ENCODE results near the gene ANKMY1.
"Not testable (repeated sequence)": the region's sequence is repeated elsewhere in the genome, so short reads cannot be mapped to it uniquely, and the experiment has no call there.

Gene ANKMY1

GRCh38 chr2:240567872-240568677, 10.3 kb upstream of the ANKMY1 start, which contains the start of gene RNPEPL1:
RNPEPL1 (plus strand) TSS chr2:240568484; CDS start chr2:240568587, 103 bp downstream.
- Histone ChIP-seq H3K27me3 (ENCODE audit: control insufficient read depth, insufficient read depth, low read length, poor library complexity, severe bottlenecking) (peaks cover 46% of the 10 kb centered on the region), H3K9me3 (ENCODE audit: control insufficient read depth, low read length) (no peaks in the 10 kb centered on the region), H3K27ac (ENCODE audit: insufficient read depth, low read depth, low read length, poor library complexity, severe bottlenecking) (no peak within 1 kb of the TSS), H3K4me1 (ENCODE audit: control insufficient read depth, insufficient read depth, low read length) (peaks cover 6% of the 10 kb centered on the region), H3K4me3 (ENCODE audit: insufficient read depth, low read depth, low read length) (peak within 1 kb of the TSS; percentile 40), H3K36me3 (ENCODE audit: control insufficient read depth, insufficient read depth, low read length) (no peaks in the 10 kb centered on the region)
- 1% methylated on average over 106 of the region's 106 CpGs for WGBS, 2 experiments

GRCh38 chr2:240567137-240567871, 9.5 kb upstream of the ANKMY1 start:
- Histone ChIP-seq H3K27ac (ENCODE audit: insufficient read depth, low read depth, low read length, poor library complexity, severe bottlenecking) (no peak overlapping the region), H3K36me3 (ENCODE audit: control insufficient read depth, insufficient read depth, low read length) (no peaks in the 10 kb centered on the region), H3K27me3 (ENCODE audit: control insufficient read depth, insufficient read depth, low read length, poor library complexity, severe bottlenecking) (peaks cover 46% of the 10 kb centered on the region), H3K4me3 (ENCODE audit: insufficient read depth, low read depth, low read length) (peak overlapping the region; percentile 40), H3K9me3 (ENCODE audit: control insufficient read depth, low read length) (no peaks in the 10 kb centered on the region), H3K4me1 (ENCODE audit: control insufficient read depth, insufficient read depth, low read length) (peaks cover 6% of the 10 kb centered on the region)
- 57 to 59% methylated on average over 26 of the region's 26 CpGs for WGBS, 2 experiments

GRCh38 chr2:240566203-240567136, 8.7 kb upstream of the ANKMY1 start:
- Histone ChIP-seq H3K36me3 (ENCODE audit: control insufficient read depth, insufficient read depth, low read length) (no peaks in the 10 kb centered on the region), H3K27me3 (ENCODE audit: control insufficient read depth, insufficient read depth, low read length, poor library complexity, severe bottlenecking) (peaks cover 46% of the 10 kb centered on the region), H3K9me3 (ENCODE audit: control insufficient read depth, low read length) (no peaks in the 10 kb centered on the region), H3K27ac (ENCODE audit: insufficient read depth, low read depth, low read length, poor library complexity, severe bottlenecking) (no peak overlapping the region), H3K4me1 (ENCODE audit: control insufficient read depth, insufficient read depth, low read length) (peaks cover 6% of the 10 kb centered on the region), H3K4me3 (ENCODE audit: insufficient read depth, low read depth, low read length) (no peak overlapping the region)
- WGBS, 2 experiments: 19% methylated on average over 53 of the region's 53 CpGs

- 85 to 86% methylated on average over 26 of the region's 26 CpGs for WGBS, 2 experiments
- Histone ChIP-seq H3K27ac (ENCODE audit: insufficient read depth, low read depth, low read length, poor library complexity, severe bottlenecking) (no peak overlapping the region), H3K9me3 (ENCODE audit: control insufficient read depth, low read length) (no peaks in the 10 kb centered on the region), H3K4me3 (ENCODE audit: insufficient read depth, low read depth, low read length) (no peak overlapping the region), H3K4me1 (ENCODE audit: control insufficient read depth, insufficient read depth, low read length) (peaks cover 6% of the 10 kb centered on the region), H3K27me3 (ENCODE audit: control insufficient read depth, insufficient read depth, low read length, poor library complexity, severe bottlenecking) (peaks cover 39% of the 10 kb centered on the region), H3K36me3 (ENCODE audit: control insufficient read depth, insufficient read depth, low read length) (no peaks in the 10 kb centered on the region)
Observed at GRCh38 chr2:240565333-240566202, 7.8 kb upstream of the ANKMY1 start.

- H3K9me3 ChIP-seq (ENCODE audit: control insufficient read depth, low read length): no peaks in the 10 kb centered on the region
- no peak overlapping the region for H3K4me3 ChIP-seq (ENCODE audit: insufficient read depth, low read depth, low read length)
- H3K36me3 ChIP-seq (ENCODE audit: control insufficient read depth, insufficient read depth, low read length): no peaks in the 10 kb centered on the region
- H3K4me1 ChIP-seq (ENCODE audit: control insufficient read depth, insufficient read depth, low read length): peaks cover 6% of the 10 kb centered on the region
- peaks cover 33% of the 10 kb centered on the region for H3K27me3 ChIP-seq (ENCODE audit: control insufficient read depth, insufficient read depth, low read length, poor library complexity, severe bottlenecking)
- WGBS, 2 experiments: 91 to 94% methylated on average over 10 of the region's 10 CpGs
- no peak overlapping the region for H3K27ac ChIP-seq (ENCODE audit: insufficient read depth, low read depth, low read length, poor library complexity, severe bottlenecking)
Observed at GRCh38 chr2:240564561-240565332, 7.0 kb upstream of the ANKMY1 start.

- Histone ChIP-seq H3K27ac (ENCODE audit: insufficient read depth, low read depth, low read length, poor library complexity, severe bottlenecking) (no peak overlapping the region), H3K36me3 (ENCODE audit: control insufficient read depth, insufficient read depth, low read length) (no peaks in the 10 kb centered on the region), H3K4me1 (ENCODE audit: control insufficient read depth, insufficient read depth, low read length) (peaks cover 6% of the 10 kb centered on the region), H3K9me3 (ENCODE audit: control insufficient read depth, low read length) (no peaks in the 10 kb centered on the region), H3K4me3 (ENCODE audit: insufficient read depth, low read depth, low read length) (no peak overlapping the region), H3K27me3 (ENCODE audit: control insufficient read depth, insufficient read depth, low read length, poor library complexity, severe bottlenecking) (peaks cover 33% of the 10 kb centered on the region)
- 94 to 96% methylated on average over 12 of the region's 12 CpGs for whole genome bisulfite sequencing, 2 experiments
Observed at GRCh38 chr2:240563951-240564560, 6.3 kb upstream of the ANKMY1 start.

- H3K4me3 ChIP-seq (ENCODE audit: insufficient read depth, low read depth, low read length); H3K4me1 ChIP-seq (ENCODE audit: control insufficient read depth, insufficient read depth, low read length); H3K9me3 ChIP-seq (ENCODE audit: control insufficient read depth, low read length); H3K36me3 ChIP-seq (ENCODE audit: control insufficient read depth, insufficient read depth, low read length); H3K27ac ChIP-seq (ENCODE audit: insufficient read depth, low read depth, low read length, poor library complexity, severe bottlenecking): not testable (repeated sequence)
- peaks cover 35% of the 10 kb centered on the region for H3K27me3 ChIP-seq (ENCODE audit: control insufficient read depth, insufficient read depth, low read length, poor library complexity, severe bottlenecking)
- 93 to 95% methylated on average over 17 of the region's 17 CpGs for WGBS, 2 experiments
Observed at GRCh38 chr2:240563231-240563630, 5.4 kb upstream of the ANKMY1 start.

GRCh38 chr2:240561325-240561971, 3.7 kb upstream of the ANKMY1 start:
- Histone ChIP-seq H3K36me3 (ENCODE audit: control insufficient read depth, insufficient read depth, low read length) (no peaks in the 10 kb centered on the region), H3K27me3 (ENCODE audit: control insufficient read depth, insufficient read depth, low read length, poor library complexity, severe bottlenecking) (peaks cover 29% of the 10 kb centered on the region), H3K4me1 (ENCODE audit: control insufficient read depth, insufficient read depth, low read length) (peaks cover 6% of the 10 kb centered on the region), H3K4me3 (ENCODE audit: insufficient read depth, low read depth, low read length) (peak overlapping the region; percentile 74), H3K27ac (ENCODE audit: insufficient read depth, low read depth, low read length, poor library complexity, severe bottlenecking) (no peak overlapping the region), H3K9me3 (ENCODE audit: control insufficient read depth, low read length) (no peaks in the 10 kb centered on the region)
- WGBS, 2 experiments: 50 to 54% methylated on average over 12 to 14 of the region's 14 CpGs

All from ectodermal cell (in vitro differentiated cells).